ES-I3 (cell line): ENCODE data around the gene PIAS2.

Experiments
- H3K36me3 ChIP-seq: 2 replicates; pipeline ENCODE4 v1.6.1; 2013; ENCODE audit warnings: mild to moderate bottlenecking, low read length, control low read depth, moderate library complexity; ENCODE audit not compliant: insufficient read depth
- H3K4me1 ChIP-seq: 2 replicates; pipeline ENCODE4 v1.6.1; 2013; ENCODE audit warnings: mild to moderate bottlenecking, control low read depth, low read length; ENCODE audit not compliant: insufficient read depth
- H3K9ac ChIP-seq: 2 replicates; pipeline ENCODE4 v1.6.1; 2013; ENCODE audit warnings: low read depth, mild to moderate bottlenecking, low read length, moderate library complexity
- H3K9me3 ChIP-seq: 2 replicates; pipeline ENCODE4 v1.6.1; 2013; ENCODE audit warnings: mild to moderate bottlenecking, low read length, moderate library complexity; ENCODE audit not compliant: control insufficient read depth, insufficient read depth

PIAS2 gene

GRCh38 chr18:46754661-46755292, 162.5 kb downstream of the PIAS2 start:
- H3K36me3 ChIP-seq = no peaks in the 10 kb centered on the region
- no peak overlapping the region; the same call in 1 of the 2 replicates for H3K9ac ChIP-seq
- H3K4me1 ChIP-seq = no peaks in the 10 kb centered on the region
- no peaks in the 10 kb centered on the region for H3K9me3 ChIP-seq

- no peaks in the 10 kb centered on the region for H3K9me3 ChIP-seq
- H3K4me1 ChIP-seq = no peaks in the 10 kb centered on the region
- no peaks in the 10 kb centered on the region for H3K36me3 ChIP-seq
- no peak overlapping the region for H3K9ac ChIP-seq
Observed at GRCh38 chr18:46754188-46754587, 163.1 kb downstream of the PIAS2 start.
